Measurements from ENCODE around the gene LDLRAD3. TPM values are rescaled to one million over a fixed set of nuclear protein-coding genes. Genes with fewer than 3 reads are reported as not detected.

The LDLRAD3 gene
- total RNA-seq, 2 experiments from 2014 or later: 0.22 to 0.59 TPM

DNA sequence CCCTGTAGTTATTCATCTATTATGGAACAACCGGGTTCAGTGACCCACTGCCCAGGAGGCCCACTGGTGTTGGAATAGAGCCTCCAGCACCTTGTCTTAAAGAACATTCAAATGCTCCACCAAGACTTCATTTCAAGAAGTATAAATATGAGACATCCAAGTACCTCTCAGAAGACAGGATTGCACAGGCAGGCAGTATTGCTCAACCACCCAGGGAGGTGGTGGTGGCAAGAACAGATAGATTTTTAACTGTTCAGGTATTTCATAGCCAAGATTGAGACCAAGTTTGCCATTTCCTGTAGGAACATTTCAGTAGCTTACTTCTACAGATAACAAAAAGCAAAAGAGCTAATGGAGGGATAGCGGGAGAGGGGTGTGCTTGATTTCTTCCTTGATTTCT, 266.7 kb downstream of the LDLRAD3 start:
- DNase-seq (no peak), ATAC-seq (no peak)
- TF ChIP-seq CTCF (IDR thresholded peaks at IDR 0.05): no peak
- ChIA-PET POLR2A (no interaction called here), CTCF (no interaction called here)
- no peak overlapping the region for H3K27ac Mint-ChIP-seq
- H3K27me3 Mint-ChIP-seq: peaks cover 12% of the 10 kb centered on the region
- no peaks in the 10 kb centered on the region for H3K36me3 Mint-ChIP-seq (ENCODE audit: low read depth)
- H3K4me1 Mint-ChIP-seq (ENCODE audit: low read depth): no peaks in the 10 kb centered on the region
- H3K4me3 Mint-ChIP-seq: no peak overlapping the region
- H3K9me3 Mint-ChIP-seq: no peaks in the 10 kb centered on the region
- intact Hi-C loops (cut with micrococcal nuclease): no loop called here

DNA sequence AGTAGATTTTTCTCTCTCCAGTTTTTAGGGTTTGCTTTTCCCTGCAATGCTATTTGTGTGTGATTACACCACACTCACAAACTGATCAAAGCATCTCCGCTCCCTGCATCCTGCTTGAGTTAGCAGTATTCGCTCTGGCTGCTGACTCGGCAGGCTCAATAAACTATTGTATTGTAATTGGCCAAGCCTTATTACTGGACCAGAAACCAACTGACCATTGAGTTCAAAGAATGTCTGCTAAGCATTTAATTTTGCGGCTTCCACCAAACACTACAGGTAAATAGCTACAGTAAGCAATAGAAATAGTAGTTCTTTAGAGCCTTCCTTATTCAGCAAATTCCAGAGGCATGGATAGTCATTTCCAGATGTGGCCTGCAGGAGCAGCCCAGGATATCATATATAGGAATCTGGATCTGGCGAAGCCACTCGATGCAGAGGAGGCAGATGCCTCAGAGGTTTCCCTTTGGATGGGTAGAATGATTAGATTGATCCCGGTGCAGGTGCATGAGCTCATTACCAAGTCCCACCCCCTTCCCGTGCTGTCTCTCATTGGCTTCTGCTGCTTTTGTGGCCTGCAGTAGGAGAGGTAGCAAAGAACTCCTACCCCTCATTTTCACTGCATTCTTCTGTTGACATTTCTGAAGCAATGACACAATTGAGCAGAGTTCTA, 268.0 kb downstream of the LDLRAD3 start:
- no peak for ATAC-seq
- POLR2A ChIA-PET: no interaction called here

DNA sequence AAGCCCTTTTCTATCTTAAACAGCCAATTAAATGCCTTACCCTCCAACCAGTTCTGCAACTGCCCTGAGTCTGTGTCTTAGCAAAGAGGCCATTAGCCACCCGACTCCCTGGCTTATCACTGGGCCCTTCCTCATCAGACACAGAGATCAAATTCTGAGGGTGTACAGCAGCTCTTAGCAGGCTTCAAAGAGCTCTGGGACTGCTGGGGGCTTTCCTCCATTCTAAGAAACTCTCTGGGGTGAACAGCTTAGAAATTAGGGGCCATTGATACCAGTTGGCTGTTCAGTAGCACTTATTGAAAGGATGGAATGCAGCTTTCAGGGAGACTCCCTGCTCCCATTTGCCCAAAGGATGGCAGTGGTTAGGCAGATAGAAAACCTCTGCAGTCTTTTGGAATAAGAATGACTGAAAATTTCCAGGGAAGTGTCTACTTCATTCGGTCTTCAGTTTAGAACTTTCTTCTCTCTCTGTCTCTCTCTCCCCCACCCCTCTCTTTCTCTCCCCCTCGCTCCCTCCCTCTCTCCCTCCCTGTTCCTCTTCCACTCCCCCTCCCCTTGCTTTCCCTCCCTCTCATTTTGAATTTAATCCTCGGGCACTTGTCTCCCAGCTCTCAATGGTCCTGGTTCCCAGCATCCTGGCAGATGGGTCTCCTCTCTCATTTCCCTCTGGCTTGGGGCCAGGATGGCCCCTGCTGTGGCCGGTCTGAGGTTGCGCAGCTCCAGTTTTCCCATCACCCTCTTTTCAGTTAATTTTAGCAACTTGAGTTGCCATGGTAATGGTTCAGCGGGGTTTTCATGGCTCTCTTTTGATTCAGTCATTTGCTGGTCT, 268.9 kb downstream of the LDLRAD3 start:
- no peaks in the 10 kb centered on the region for H3K4me1 Mint-ChIP-seq (ENCODE audit: low read depth)
- H3K36me3 Mint-ChIP-seq (ENCODE audit: low read depth): no peaks in the 10 kb centered on the region
- H3K27ac Mint-ChIP-seq: no peak overlapping the region
- ChIA-PET CTCF (no interaction called here), POLR2A (no interaction called here)
- TF ChIP-seq CTCF (IDR thresholded peaks at IDR 0.05): no peak
- intact Hi-C loops (cut with micrococcal nuclease): no loop called here
- no peak overlapping the region for H3K4me3 Mint-ChIP-seq
- ATAC-seq (no peak), DNase-seq (no peak)
- H3K9me3 Mint-ChIP-seq: no peaks in the 10 kb centered on the region
- peaks cover 10% of the 10 kb centered on the region for H3K27me3 Mint-ChIP-seq

More for the DNA sequence above, 268.0 kb downstream of the LDLRAD3 start:
- DNase-seq: no peak
- Mint-ChIP-seq H3K9me3 (no peaks in the 10 kb centered on the region), H3K27ac (no peak overlapping the region), H3K27me3 (peaks cover 10% of the 10 kb centered on the region), H3K36me3 (ENCODE audit: low read depth) (no peaks in the 10 kb centered on the region), H3K4me1 (ENCODE audit: low read depth) (no peaks in the 10 kb centered on the region), H3K4me3 (no peak overlapping the region)
- intact Hi-C loops (cut with micrococcal nuclease): no loop called here
- CTCF ChIA-PET: no interaction called here
- no peak for TF ChIP-seq CTCF (IDR thresholded peaks at IDR 0.05)

GRCh38 chr11:36213393-36213840, 269.6 kb downstream of the LDLRAD3 start:
- Mint-ChIP-seq H3K4me1 (ENCODE audit: low read depth) (no peaks in the 10 kb centered on the region), H3K27me3 (peaks cover 10% of the 10 kb centered on the region), H3K36me3 (ENCODE audit: low read depth) (no peaks in the 10 kb centered on the region), H3K27ac (no peak overlapping the region), H3K9me3 (peaks cover 2% of the 10 kb centered on the region), H3K4me3 (no peak overlapping the region)
- ATAC-seq (no peak), DNase-seq (no peak)
- POLR2A ChIA-PET: no interaction called here
- intact Hi-C loops (cut with micrococcal nuclease): no loop called here
- no peak for TF ChIP-seq CTCF (IDR thresholded peaks at IDR 0.05)
- CTCF ChIA-PET: no interaction called here

DNA sequence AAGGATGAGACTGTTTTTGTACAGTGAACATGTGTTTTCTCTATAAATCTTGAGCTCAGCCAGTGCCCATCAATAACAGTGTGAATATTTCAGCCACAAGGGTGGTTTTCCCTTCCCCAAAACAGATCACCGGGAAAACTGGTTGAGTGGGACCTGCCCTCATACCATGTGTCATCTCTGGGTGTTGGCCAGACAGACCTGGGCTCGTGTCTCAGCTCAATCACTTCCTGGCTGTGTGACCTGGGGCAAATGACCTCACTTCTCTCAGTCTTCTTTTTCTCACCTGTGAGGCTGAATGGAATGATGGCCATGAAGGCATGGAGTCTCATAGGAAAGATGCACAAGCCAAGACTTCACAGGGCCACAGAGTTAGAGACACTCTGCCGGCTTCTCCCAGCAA, 270.6 kb downstream of the LDLRAD3 start:
- Mint-ChIP-seq H3K9me3 (peaks cover 4% of the 10 kb centered on the region), H3K36me3 (ENCODE audit: low read depth) (no peaks in the 10 kb centered on the region), H3K4me1 (ENCODE audit: low read depth) (no peaks in the 10 kb centered on the region), H3K27me3 (peaks cover 10% of the 10 kb centered on the region), H3K27ac (no peak overlapping the region), H3K4me3 (no peak overlapping the region)
- DNase-seq: no peak
- intact Hi-C loops (cut with micrococcal nuclease): no loop called here
- no peak for TF ChIP-seq CTCF (IDR thresholded peaks at IDR 0.05)
- POLR2A ChIA-PET: no interaction called here
- CTCF ChIA-PET: no interaction called here
- ATAC-seq: no peak

Data from activated CD8-positive, alpha-beta T cell treated with anti-CD3 and anti-CD28 coated beads for 36 hours (primary cell).